ENCODE measurements around the gene DERL3.
"Not testable (repeated sequence)": the region's sequence is repeated elsewhere in the genome, so short reads cannot be mapped to it uniquely, and the experiment has no call there.

The DERL3 gene

GRCh38 chr22:23838681-23839468 is at the start of gene DERL3:
Gene DERL3, minus strand, starts transcription at chr22:23839006. Its CDS starts 19 bp downstream, at chr22:23838987.
- peak within 1 kb of the TSS; percentile 58 for H3K4me3 ChIP-seq (ENCODE audit: low read depth, low read length)

DNA sequence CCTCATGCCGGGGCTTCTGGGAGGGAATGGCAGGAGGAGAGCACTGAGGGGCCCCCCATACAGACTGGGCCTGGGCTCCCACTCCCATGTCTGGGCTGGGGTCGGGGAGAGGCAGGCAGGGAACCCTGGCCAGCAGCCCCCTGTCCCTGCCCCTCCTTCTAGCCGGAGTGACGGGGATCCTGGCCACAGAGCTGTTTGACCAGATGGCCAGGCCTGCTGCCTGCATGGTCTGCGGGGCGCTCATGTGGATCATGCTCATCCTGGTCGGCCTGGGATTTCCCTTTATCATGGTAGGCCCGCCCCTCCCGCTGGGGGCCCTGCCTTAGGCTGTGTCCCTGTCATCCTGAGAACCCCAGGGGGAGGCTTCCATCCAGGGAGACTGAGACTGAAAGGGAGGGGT is 45.3 kb upstream of the DERL3 start:
- no peak overlapping the region for H3K4me3 ChIP-seq (ENCODE audit: low read depth, low read length)

- no peak overlapping the region for H3K4me3 ChIP-seq (ENCODE audit: low read depth, low read length)
Observed at GRCh38 chr22:23883658-23884057, 44.9 kb upstream of the DERL3 start.

DNA sequence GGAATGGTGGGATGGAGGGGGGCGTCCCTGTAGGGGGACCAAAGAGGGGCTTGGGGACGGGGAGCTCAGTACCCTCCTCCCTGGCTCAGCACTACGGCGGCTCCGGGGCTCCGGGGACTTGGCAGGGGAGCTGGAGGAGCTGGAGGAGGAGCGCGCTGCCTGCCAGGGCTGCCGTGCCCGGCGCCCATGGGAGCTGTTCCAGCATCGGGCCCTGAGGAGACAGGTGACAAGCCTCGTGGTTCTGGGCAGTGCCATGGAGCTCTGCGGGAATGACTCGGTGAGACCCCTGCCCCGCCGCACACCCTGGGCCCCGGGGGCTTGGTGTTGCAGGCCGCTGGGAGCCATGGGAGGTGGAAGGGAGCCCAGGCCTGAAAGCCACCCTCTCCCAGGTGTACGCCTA is 43.6 kb upstream of the DERL3 start:
- no peak overlapping the region for H3K4me3 ChIP-seq (ENCODE audit: low read depth, low read length)

DNA sequence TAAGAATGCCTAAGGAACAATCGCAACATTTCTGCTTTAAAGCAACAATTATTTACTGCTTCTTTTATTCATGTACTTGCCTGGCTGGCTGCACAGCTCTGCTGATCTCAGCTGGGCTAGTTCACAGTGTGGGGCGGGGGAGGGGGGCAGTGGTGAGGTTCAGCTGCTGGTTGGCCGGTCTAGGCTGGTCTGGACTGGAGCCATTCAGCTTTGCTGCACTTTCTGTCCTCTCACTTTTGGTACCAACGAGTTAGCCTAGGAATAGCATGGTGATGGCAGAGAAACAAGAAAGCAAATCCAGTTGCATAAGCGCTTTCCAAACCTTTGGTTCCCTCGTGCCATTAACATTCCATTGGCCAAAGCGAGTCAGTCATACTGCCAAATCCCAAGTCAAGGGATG is 39.4 kb upstream of the DERL3 start:
- no peak overlapping the region for H3K4me3 ChIP-seq (ENCODE audit: low read depth, low read length)

- H3K4me3 ChIP-seq (ENCODE audit: low read depth, low read length) = no peak overlapping the region
Observed at GRCh38 chr22:23877566-23877965, 38.8 kb upstream of the DERL3 start.

DNA sequence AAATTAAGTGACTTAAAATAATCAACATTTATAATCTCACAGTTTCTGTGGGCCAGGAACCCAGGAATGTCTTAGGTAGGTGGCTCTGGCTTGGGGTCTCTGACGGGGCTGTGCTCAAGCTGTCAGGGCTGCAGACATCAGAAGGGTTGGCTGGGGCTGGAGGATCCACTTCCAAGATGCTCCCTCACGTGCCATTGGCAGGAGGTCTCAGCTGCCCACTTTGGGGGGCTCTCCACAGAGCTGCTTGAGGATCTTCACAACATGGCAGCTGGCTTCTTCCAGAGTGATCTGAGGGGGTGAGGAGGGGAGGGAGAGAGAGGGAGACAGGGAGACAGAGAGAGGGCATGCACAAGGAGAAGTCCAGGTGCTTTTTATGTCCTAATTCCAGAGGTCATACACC is 37.0 kb upstream of the DERL3 start:
- no peak overlapping the region for H3K4me3 ChIP-seq (ENCODE audit: low read depth, low read length)

DNA sequence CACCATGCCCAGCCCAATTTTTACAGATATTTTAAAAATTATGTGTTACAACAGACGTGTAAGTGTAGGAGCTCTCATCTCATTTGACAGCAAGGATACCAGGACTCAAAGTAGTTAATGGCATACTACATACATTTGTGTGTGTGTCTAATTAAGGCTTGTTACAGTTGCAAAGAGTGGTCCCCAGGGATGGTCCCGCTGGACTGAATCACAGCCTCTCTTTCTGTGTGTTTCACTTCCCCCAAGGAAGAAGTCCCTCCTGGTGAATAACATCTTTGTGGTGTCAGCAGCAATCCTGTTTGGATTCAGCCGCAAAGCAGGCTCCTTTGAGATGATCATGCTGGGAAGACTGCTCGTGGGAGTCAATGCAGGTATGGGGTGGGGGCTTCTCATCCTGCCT is 36.1 kb upstream of the DERL3 start:
- H3K4me3 ChIP-seq (ENCODE audit: low read depth, low read length) = no peak overlapping the region

GRCh38 chr22:23868580-23868979 is 29.8 kb upstream of the DERL3 start:
- no peak overlapping the region for H3K4me3 ChIP-seq (ENCODE audit: low read depth, low read length)

- H3K4me3 ChIP-seq (ENCODE audit: low read depth, low read length) = not testable (repeated sequence)
Observed at GRCh38 chr22:23864499-23865154, 25.8 kb upstream of the DERL3 start.

DNA sequence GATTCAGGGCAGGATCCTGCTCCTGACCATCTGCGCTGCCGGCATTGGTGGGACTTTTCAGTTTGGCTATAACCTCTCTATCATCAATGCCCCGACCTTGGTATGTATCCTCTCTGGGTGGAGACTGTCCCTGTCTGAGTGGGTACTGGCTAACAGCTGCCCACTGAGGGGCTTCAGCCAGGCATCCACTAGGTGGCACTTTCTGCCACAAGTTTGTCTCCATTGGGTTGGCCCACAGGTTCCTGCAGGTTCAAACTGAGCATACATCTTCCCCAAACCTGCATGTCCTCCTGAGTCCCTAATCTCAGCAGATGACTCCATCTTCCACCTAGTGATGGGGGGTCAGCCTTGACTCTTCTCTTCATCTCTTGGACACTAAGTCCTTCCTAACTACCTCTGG is 23.3 kb upstream of the DERL3 start:
- no peak overlapping the region for H3K4me3 ChIP-seq (ENCODE audit: low read depth, low read length)

GRCh38 chr22:23860187-23860586 is 21.4 kb upstream of the DERL3 start:
- H3K4me3 ChIP-seq (ENCODE audit: low read depth, low read length) = not testable (repeated sequence)

DNA sequence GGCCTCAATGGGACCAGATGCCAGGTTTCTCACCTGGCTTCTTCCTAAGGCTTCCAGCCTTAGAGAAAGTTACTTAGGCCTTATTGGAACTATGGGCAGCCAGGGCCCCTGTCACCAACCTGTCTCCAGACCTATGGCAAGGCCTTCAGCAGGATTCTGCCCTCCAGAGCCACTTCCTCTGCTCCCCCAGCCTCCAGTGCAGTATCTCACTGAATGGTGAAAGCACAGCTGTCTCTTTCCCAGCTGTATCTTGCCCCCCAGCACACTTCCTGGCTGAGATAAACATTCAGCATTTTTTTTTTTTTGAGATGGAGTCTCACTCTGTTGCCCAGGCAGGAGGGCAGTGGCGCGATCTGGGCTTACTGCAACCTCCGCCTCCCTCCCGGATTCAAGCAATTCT is 20.4 kb upstream of the DERL3 start:
- no peak overlapping the region for H3K4me3 ChIP-seq (ENCODE audit: low read depth, low read length)

DNA sequence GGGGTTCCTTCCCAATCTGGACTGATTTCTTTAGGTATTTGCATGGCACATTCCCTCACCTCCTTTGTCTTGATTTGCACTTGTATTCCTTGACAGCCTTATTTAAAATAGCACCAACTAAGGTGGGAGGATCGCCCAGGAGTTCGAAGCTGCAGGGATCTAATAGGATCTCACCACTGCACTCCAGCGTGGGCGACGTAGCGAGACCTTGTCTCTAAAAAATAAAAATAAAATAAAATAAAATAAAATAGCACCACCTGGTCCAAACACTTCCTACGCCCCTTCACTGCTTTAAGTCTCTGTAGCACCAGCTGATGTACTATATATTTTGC is 19.6 kb upstream of the DERL3 start:
- H3K4me3 ChIP-seq (ENCODE audit: low read depth, low read length) = peak overlapping the region; percentile 80

DNA sequence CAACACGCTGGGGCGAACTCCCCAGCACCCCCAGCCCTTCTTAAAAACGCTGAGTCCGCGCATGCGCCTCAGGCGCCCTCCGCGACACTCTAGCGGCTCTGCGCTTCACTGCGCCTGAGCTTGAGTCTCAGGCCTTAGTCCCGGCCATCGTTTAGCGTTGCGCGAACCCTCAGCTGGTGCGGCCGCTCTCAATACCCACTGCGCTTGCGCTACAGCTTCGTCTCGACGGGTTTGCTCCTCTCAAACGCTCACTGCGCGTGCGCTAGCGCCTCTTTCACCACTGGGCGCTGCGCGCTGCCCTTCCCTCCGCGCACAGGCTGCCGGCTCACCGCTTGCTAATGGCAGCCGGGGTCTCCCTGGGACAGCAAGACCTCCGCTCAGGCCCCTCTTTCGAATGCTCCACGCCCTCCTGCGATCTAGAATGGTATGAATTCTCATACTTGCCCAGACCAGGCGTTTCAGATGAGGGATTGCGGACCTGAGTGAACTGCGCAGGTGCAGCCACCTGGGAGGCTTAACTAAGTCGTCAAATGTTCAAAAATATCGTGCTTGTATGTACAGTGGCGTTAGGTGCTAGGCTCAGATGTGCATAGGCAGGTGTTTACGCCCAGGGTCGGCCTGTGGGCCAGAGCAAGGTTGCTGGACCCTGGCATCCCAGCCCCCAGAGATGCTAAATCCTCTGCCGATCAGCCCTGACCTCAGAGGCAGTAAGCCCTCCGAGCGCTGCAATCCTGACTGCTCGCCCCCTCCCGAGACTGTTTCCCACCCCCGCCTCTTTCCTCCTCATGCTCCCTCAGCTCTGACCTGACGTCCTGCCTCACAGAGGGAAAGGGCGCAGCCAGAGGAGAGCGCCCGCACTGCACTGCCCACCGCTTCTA is 19.0 kb upstream of the DERL3 start, which contains the start of gene SLC2A11:
TSS of gene SLC2A11 (plus strand) at position 270 of the 878 bp plus-strand sequence. CDS start at position 395, 125 bp downstream.
- H3K4me3 ChIP-seq (ENCODE audit: low read depth, low read length) = peak within 1 kb of the TSS; percentile 80

DNA sequence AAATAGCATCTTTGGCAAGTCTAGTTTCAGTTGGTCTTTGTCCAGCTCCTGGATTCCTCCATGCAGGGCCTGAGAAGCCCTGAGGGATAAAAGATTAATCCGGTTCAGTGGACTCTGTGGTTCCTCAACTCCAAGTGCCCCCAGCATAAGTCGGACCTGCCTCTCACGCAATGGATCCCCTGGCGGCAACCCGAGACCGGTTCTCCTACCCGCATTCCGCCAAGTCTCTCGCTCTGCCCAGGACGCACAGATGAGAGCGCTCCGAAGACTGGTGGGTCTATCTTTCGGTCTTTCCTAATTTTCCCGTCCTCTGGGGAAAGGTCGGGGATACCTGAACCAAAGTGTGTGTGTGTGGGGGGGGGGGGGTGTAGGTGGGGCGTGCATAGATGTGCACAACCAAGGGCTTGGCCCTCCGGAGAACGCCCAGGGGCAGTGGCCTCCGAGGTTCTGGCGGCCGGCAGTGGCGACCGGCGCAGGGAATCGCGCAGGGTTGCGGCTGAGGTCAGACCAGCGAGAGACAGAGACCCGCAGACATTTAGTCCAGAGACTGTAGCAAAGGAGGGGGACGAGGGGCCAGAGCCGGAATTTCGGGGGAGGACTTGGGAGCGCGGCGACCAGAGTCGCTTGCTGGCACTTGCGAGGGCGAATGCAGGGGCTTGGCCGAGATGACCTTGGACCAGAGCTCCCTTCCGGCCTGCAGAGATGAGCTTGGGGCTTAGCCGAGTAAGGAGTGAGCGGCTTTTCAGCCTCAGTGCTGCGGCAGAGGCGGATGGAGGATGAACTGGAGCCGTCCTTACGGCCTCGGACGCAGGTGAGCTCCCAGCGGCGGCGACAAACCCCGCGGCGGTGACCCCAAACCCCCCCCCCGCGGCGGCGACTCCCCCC is 18.2 kb upstream of the DERL3 start:
- peak overlapping the region; percentile 80 for H3K4me3 ChIP-seq (ENCODE audit: low read depth, low read length)

DNA sequence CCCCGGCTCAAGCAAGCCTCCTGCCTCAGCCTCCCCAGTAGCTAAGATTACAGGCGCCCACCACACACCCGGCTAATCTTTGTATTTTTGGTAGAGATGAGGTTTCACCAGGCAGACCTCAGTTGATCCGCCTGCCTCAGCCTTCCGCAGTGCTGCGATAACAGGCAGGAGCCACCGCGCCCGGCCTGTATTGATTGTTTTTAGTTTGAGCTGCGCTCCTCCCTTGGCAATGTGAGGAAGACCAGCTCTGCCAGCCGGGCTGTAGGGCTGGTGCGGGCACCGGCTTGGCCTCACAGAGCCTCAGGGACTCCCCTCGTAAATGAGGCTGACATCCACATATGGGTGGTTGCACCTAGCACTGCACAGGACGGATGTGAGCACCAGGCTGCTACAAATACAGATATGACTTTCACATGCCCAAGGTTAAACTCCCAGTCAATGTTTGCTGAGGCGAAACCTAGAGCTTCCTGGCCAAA is 11.4 kb upstream of the DERL3 start:
- no peak overlapping the region for H3K4me3 ChIP-seq (ENCODE audit: low read depth, low read length)

DNA sequence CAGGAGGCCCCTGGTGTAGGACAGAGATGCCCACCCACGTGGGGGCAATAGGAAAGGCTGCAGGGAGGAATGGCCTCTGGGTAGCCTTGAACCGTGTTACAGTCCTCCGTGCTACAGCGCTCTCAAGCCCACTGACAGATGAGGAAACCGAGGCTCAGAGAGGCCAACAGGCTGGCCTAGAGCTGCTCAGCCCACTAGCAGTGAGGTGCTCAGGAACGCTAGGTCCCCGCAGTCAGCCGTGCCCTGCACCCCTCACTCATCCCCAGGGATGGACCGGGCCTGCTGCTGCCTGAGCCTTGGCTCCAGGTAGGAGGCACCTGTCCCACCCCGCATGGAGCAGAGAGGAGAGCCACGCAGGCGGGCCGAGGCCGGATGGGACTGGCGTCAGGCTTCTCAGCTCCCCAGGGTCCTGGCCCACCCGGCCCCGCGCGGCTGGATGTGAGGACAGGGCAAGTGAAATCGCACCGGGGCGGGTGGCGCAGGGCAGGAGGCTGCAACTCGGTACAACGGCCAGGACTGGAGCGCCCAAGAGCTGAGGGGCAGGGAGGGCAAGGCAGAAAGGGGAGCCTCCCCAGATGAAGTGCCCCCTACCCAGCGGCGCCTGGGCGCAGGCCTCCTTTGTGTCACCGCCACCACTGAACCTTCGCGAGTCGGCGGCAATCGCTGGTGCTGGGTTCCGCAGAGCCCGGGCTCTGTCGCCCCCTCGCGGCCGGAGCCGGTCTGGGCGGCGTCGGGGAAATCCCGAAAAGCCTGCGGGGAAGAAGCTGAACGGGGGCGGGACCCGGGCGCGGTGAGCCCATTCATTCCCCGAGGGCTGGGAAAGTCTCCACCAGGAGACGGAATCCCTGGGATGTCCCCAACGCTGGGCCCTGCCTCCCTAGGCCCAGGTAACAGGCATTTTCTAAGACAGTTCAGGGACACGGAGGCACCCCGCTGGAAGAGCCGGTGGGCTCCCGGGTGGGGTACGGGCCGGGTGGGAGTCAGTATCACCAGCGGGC is 10.5 kb upstream of the DERL3 start:
- H3K4me3 ChIP-seq (ENCODE audit: low read depth, low read length) = no peak overlapping the region
